HG03196 (cell line): ENCODE measurements around the gene CNTNAP2.

Experiments
- ATAC-seq: cut with Tn5 transposase; IDR thresholded peaks from one replicate; pipeline ENCODE4 v1.9.1; 2021; ENCODE audit not compliant: unreplicated experiment

The CNTNAP2 gene

GRCh38 chr7:146966274-146966673, 849.7 kb downstream of the CNTNAP2 start:
- ATAC-seq = no peak

- no peak for ATAC-seq
Measured at GRCh38 chr7:146982482-146982881, 865.9 kb downstream of the CNTNAP2 start.

GRCh38 chr7:146991596-146991995, 875.0 kb downstream of the CNTNAP2 start:
- no peak for ATAC-seq

- ATAC-seq = no peak
Measured at GRCh38 chr7:146993764-146994163, 877.2 kb downstream of the CNTNAP2 start.

GRCh38 chr7:147008530-147008929, 891.9 kb downstream of the CNTNAP2 start:
- no peak for ATAC-seq

- no peak for ATAC-seq
Measured at GRCh38 chr7:147012666-147013065, 896.1 kb downstream of the CNTNAP2 start.

GRCh38 chr7:147013825-147014224, 897.2 kb downstream of the CNTNAP2 start:
- ATAC-seq = no peak

GRCh38 chr7:147014286-147014955, 897.8 kb downstream of the CNTNAP2 start:
- no peak for ATAC-seq

- ATAC-seq = no peak
Measured at GRCh38 chr7:147015999-147016398, 899.4 kb downstream of the CNTNAP2 start.

GRCh38 chr7:147022056-147022455, 905.5 kb downstream of the CNTNAP2 start:
- ATAC-seq = no peak

- no peak for ATAC-seq
Measured at GRCh38 chr7:147023440-147023839, 906.8 kb downstream of the CNTNAP2 start.

GRCh38 chr7:147029953-147030352, 913.4 kb downstream of the CNTNAP2 start:
- no peak for ATAC-seq

- no peak for ATAC-seq
Measured at GRCh38 chr7:147033641-147034040, 917.0 kb downstream of the CNTNAP2 start.

GRCh38 chr7:147041438-147041837, 924.8 kb downstream of the CNTNAP2 start:
- no peak for ATAC-seq

GRCh38 chr7:147044941-147045340, 928.3 kb downstream of the CNTNAP2 start:
- no peak for ATAC-seq

GRCh38 chr7:147047696-147048095, 931.1 kb downstream of the CNTNAP2 start:
- ATAC-seq = no peak

- ATAC-seq = no peak
Measured at GRCh38 chr7:147048864-147049263, 932.3 kb downstream of the CNTNAP2 start.

- ATAC-seq = no peak
Measured at GRCh38 chr7:147052818-147053217, 936.2 kb downstream of the CNTNAP2 start.

- no peak for ATAC-seq
Measured at GRCh38 chr7:147053746-147054145, 937.1 kb downstream of the CNTNAP2 start.

- no peak for ATAC-seq
Measured at GRCh38 chr7:147060070-147060469, 943.5 kb downstream of the CNTNAP2 start.

GRCh38 chr7:147062897-147063296, 946.3 kb downstream of the CNTNAP2 start:
- no peak for ATAC-seq

GRCh38 chr7:147068842-147069241, 952.2 kb downstream of the CNTNAP2 start:
- ATAC-seq = no peak

- ATAC-seq = no peak
Measured at GRCh38 chr7:147069771-147070170, 953.2 kb downstream of the CNTNAP2 start.
